Nucleus accumbens (tissue), 56 donors: ENCODE results near the gene UBTD2.
A peak's percentile ranks its signal among the peaks of the same experiment; 100 is the strongest.

ENCODE experiments used
- DNase-seq, 56 donors: peaks; one replicate each; lab custom pipeline; 2025; lab: John Stamatoyannopoulos, UW

The UBTD2 gene

DNA sequence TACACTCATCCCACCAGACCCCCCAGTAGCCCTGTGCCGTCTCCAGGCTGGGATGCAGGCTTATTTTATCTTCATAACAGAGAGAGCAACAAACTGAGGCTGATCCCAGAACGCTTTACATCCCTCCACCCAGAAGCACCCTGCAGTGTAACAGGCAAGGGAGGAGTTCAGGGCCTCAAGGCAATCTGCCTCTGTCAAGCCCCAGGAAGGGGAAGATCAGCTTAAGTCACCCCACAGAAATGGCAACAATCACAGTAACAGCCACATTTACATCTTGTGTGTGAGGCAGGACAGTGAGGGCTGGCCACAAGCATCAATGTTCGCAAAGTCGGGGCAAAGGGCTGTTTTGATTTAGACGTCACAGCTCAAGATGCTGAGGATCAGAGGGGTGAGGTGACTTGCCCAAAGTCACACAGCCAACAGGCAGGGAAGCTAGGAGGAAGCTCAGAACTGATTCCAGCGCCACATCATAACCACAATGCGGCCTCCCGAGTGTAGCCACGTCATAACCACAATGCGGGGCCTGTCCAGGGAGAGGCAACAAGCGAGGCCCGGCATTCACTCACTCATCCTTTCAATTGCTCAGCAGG is 109.9 kb downstream of the UBTD2 start:
- no peak for DNase-seq

DNA sequence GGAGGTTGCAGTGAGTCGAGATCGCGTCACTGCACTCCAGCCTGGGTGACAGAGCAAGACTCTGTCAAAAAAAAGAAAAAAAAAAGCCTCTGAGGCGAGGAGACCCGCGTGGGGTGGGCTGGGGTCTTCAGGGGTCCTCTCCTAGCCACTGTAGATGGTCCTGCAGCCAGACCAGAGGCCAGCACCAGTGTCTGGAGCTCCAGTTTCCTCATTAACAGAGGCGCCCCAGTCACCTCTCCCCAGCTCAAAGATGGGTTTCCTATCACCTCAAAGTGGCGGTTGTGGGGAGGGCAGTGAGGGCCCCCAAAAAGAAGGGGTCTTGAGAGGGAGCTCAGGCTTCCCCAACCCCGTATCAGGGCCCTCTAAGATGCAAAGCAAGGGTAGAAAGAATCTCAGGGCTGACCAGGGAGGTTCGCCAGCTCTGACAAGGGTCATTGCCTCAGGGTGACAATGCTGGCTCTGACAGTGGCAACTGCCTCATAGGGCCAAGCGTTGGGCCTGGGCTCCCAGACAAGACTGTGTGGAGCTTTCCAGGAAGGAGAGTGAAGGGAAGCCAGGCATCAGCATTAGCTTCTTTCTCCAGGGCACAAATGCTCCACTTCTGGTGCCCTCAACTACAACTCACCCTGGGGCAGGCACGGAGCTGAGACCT is 110.5 kb downstream of the UBTD2 start:
- peak in 37 of 56 donors; percentile 16 to 74 (median 44) for DNase-seq

DNA sequence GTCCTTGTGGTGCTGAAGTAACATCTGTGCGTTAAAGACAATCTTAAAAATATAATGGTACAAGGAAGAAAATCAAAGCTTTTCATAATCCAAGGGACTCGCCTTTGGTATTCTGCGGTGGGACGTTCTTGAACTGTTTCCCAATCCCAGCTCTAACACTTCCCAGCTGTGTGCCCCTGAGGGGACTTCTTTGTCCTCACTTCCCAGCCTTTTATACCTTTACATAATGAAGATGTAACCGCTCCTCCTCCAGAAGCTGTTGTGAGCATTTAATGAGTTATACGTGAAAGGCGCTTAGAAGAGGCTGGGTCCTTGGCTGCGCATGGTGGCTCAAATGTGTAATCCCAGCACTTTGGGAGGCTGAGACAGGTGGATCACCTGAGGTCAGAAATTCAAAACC is 112.4 kb downstream of the UBTD2 start:
- no peak for DNase-seq

DNA sequence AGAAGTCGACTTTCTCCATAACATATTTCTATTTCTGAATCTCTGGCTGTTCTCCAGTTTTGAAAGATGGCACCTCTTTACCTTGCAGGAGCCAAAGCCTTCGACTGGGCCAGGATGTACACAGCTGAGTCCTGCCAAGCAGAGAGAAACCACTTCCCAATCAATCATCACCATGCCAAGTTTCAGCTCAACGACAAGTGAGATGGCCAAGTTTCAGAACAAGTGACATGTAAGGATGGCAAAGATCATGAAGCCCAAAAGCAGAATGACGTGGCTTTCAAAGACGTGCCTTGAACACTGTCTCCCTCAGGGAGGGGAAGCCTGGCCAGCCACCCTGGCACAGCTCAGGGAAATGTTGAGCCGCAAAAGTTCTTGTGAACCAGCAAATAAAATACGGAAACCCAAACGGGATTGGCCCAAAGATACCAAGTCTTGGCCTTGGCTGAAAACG is 113.3 kb downstream of the UBTD2 start:
- DNase-seq, result peak in 1 of 56 donors; percentile 14

DNA sequence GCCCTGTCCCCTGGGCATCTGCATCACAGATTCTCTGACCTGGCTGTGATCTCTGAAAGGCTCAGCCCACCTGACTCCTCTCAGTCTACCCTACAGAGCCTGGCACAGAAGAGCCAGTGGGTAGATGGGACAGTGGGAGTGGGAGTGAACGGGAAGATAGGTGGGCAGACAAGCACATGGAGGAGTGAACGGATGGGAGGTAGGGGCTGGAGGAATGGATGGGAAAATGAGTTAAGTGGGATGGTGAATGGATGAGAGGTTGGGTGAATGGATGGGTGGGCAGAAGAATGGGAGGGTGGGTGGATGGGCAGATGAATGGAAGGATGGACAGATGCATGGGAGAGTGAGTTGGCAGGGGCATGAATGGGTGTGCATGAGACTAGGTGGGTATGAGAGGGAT is 114.3 kb downstream of the UBTD2 start:
- DNase-seq, result no peak

DNA sequence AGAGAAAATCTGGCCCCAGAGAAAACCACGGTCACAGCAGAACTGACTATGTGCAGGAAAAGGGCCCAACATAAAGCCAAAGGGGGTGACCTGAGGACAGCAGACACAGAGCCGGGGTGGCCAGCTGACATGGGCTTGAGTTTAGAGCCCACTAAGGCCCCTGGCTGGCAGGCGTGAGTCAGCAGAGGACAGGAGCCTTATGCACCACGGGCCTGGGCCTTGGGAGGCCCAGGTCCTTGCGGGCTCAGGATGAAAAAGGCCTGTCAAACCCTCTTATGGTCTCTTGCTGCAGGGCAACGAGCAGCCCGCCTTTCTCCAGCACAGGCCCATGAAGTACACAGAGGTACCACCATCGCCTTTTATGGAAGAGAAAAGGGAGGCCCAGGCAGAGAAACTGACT is 115.3 kb downstream of the UBTD2 start:
- DNase-seq, result no peak

DNA sequence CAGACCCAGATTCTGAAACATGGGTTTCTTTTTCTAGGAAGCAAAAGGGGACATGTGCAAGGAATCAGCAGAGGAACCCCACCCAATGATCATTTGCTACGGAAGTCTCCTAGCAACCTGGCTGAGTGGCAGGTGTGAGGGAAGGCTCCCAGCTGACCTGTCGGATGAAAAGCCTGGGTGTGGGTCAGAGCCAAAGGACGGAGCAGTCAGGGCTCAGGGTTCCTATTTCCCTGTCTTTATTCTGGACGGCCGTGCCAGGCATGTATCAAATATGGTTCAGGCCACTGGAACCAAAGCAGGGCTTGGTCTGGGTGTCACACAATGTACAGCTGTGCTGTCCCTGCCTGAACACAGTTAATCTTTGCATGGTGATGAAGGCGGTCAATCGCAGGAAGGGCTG is 115.7 kb downstream of the UBTD2 start:
- no peak for DNase-seq

DNA sequence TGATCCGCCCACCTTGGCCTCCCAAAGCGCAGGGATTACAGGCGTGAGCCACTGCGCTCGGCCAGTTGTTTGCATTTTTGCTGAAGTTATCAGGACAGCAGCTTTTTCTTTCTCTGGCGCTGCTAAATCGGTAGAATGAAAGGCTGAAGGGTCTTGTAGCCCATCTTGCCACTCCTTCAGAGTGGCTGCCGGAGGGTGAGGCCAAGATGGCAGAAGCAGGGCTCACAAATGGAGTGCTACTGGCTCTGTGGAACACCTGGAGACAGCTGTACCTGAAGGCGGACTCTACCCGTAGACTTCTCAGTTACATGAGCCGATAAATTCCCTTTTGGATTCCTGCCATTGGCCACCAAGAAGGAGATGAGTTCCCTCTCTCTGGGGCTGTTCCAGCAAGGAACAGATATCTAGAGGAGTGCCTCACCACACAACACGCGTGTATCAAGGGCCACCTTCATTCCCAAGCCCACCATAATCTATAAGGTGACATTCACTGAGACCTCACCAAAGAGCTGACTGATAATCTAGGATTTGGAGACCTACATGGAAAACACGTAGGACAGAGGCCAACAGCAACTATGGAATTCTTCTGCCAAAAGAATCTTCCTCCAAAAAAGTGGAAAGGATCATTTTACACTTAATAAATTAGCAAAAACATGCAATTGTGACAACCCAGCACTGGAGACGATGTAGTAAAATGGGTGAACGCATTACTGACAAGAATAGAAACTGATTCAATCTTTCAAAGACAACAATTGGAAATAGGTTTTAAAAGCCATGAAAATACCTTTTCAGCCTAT is 117.3 kb downstream of the UBTD2 start:
- no peak for DNase-seq

DNA sequence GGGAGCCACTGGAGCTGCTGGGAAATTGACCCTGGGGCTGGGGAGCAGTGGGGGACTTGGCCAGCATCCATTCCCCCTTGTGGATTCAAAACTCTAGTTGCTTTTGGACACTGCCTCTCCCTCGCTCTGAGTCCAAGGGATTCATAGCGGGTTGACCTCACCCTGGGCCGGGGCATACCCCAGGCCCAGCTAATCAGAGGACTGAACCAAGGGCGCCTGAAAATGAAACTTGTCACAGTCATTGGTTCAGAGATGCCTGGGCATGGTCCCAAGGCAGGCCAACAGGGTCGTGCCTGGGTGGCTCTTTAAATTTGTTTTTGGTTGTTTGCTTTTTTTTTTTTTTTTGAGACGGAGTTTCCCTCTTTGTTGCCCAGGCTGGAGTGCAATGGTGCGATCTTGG is 118.1 kb downstream of the UBTD2 start:
- no peak for DNase-seq

DNA sequence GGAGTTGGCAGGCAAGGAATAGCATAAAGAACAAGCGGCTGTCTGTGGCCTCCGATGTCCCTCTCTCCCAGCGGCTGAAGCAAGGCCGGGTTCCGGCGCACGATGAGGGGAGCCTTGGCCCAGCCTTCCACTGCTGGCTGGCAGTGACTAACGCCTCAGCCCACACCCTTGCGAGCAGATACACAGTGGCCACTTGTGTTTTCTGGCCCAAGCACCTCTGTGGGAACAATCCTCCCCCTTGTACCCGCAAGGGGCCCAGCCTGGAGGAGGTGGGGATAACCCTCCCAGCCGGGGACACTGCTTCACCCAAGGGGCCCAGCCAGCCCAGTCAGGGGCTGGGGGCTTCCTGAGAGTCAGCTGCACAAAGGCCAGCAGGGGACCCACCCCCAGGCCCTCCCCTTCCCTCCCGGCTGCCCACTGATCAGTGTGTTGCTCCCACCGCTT is 118.8 kb downstream of the UBTD2 start:
- DNase-seq, result peak in 44 of 56 donors; percentile 18 to 74 (median 48)

DNA sequence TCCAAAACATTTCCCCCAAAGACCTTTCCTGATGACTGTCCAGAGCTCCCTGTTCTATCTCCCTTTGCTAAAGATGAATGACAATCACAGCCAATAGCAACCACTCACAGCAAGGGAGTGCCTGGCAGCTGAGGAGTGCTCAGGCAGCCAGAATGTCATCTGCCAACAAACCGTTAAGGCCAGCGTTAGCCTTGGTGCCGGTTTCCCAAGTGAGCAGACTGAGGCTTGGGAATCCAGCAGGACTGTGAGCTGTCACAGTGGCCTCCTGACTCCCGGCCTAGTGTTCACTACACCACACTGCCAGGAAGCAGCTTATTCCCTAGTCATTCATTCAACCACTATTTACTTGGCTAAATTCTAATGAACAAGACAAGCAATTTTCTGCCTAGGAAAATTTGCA is 120.2 kb downstream of the UBTD2 start:
- DNase-seq, result peak in 25 of 56 donors; percentile 11 to 68 (median 36)

DNA sequence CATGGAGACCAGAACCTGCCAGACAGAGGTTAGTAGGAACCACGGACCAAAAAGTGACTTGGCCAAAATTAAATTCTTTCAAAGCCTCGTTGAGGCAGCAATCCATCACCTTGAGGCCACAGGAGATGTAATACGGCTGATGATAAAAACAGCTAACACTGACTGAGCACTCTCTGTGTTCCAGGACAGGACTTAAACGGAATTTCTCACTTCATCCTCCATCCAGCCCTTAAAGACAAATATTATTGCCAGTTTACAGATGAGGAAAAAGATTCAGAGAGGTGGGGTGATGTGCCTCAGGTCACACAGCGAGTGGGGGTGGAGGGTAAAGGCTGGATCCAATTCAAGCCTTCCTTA is 120.6 kb downstream of the UBTD2 start:
- DNase-seq, result no peak

DNA sequence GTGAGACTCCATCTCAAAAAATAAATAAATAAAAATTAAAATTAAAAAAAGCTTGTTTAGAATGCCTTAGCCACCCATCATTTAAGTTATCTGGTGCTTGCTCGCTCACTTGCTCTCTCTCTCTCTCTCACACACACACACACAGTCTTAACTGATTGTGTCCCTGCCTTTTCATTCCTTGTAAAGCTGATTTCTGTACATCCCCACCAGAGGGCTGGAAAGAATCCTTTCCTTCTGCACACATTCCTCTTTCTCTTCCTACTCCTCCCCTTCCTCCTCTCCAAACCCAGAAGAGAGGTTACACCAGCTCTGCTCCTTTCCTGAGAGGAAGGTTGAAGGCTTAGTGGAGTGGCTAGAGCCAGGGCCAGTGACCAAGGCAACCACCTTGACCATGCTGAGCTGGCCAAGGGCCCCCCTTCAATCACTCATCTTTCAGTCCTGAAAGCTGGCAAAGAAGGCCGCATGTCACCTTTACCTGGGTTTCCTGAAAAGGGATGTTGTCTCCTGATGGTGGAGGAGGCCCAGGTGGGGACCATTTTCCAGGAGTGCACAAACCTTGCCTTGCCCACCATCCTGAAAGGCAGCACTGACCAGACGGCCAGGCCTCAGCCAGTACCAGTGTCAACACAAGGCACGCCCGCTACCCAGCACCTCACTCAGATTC is 121.1 kb downstream of the UBTD2 start:
- DNase-seq, result no peak

DNA sequence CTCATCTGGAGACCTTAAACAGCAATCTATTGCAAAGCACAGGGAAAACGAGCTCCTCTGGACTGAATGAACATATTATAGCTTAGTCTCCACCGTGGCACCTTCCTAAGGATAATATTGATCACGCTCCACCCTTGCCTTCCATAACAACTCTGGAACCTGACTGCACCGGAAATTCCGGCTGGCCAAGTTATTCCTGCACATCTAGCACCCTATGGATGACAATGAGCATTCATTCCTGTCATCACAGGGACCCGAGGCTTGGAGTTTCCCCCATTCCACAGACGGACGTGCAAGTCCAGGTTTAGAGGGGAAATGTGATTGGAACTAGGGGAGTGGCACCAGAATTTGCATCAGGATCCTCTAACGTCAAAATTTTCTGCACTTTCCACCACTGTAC is 123.1 kb downstream of the UBTD2 start:
- DNase-seq, result no peak
